GM21526 (cell line): Measurements from ENCODE around the gene NUP153.
A peak's percentile ranks its signal among the peaks of the same experiment; 100 is the strongest.
"Not testable (repeated sequence)": the region's sequence is repeated elsewhere in the genome, so short reads cannot be mapped to it uniquely, and the experiment has no call there.

Experiments
- ATAC-seq: cut with Tn5 transposase; IDR thresholded peaks from one replicate; pipeline ENCODE4 v1.9.1; 2021; ENCODE audit warnings: moderate library complexity; ENCODE audit not compliant: unreplicated experiment, low FRiP score

The NUP153 gene

GRCh38 chr6:17706580-17707370 is at the start of gene NUP153:
Gene NUP153 (minus strand): TSS chr6:17706925. CDS start chr6:17706387, 538 bp downstream.
- peak; percentile 64 for ATAC-seq

- no peak for ATAC-seq
Observed at GRCh38 chr6:17754254-17754653, 47.5 kb upstream of the NUP153 start.

GRCh38 chr6:17745324-17745723 is 38.6 kb upstream of the NUP153 start:
- ATAC-seq, result not testable (repeated sequence)

DNA sequence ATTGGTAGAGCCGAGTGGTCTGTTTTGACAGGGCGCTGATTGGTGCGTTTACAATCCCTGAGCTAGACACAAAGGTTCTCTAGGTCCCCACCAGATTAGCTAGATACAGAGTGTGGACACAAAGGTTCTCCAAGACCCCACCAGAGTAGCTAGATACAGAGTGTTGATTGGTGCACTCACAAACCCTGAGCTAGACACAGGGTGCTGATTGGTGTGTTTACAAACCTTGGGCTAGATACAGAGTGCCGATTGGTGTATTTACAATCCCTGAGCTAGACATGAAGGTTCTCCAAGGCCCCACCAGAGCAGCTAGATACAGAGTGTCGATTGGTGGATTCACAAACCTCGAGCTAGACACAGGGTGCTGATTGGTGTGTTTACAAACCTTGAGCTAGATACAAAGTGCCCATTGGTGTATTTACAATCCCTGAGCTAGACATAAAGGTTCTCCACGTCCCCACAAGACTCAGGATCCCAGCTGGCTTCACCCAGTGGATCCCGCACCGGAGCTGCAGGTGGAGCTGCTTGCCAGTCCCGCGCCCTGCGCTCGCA is 38.1 kb upstream of the NUP153 start:
- not testable (repeated sequence) for ATAC-seq

DNA sequence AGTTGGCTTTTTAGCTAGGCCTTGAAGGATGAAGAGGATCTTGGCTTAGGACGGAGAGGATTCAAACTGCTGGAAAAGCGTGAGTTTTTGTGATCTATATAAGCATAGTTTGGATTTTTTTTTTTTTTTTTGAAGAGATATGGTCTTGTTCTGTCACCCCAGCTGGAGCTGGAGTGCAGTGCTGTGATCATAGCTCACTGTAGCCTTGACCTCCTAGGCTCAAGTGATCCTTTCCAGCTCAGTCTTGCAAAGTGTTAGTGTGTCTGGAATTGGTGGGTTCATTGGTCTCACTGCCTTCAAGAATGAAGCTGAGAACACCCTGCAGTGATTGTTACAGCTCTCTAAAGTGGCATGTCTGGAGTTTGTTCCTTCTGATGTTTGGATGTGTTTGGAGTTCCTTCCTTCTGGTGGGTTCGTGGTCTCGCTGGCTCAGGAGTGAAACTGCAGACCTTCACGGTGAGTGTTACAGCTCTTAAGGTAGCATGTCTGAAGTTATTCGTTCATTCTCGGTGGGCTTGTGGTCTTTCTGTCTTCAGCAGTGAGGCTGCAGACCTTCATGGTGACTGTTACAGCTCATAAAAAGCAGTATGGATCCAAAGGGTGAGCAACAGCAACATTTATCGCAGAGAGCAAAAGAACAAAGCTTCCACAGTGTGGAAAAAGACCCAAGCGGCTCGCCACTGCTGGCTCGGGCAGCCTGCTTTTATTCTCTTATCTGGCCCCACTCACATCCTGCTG is 37.5 kb upstream of the NUP153 start:
- ATAC-seq, result no peak

DNA sequence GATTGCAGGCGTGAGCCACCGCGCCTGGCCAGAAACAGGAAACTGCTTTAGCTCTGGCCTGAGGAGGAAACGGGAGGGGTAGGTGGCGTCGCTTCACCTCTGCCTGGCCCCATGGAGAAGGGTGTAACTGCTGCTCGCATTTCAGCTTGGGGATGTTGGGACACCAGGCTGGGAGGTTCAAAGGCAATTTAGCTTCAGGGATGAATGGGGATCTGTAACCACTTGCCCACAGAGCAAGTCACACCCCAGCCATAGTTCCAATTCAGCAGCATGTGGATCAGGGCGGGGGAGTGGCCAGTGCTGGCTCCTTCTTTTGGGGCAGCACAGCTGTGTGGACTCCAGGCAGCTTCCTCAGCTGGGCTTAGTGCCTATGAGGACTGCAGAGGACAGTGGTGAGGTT is 34.8 kb upstream of the NUP153 start:
- no peak for ATAC-seq

- ATAC-seq, result no peak
Observed at GRCh38 chr6:17740559-17741220, 34.0 kb upstream of the NUP153 start.

DNA sequence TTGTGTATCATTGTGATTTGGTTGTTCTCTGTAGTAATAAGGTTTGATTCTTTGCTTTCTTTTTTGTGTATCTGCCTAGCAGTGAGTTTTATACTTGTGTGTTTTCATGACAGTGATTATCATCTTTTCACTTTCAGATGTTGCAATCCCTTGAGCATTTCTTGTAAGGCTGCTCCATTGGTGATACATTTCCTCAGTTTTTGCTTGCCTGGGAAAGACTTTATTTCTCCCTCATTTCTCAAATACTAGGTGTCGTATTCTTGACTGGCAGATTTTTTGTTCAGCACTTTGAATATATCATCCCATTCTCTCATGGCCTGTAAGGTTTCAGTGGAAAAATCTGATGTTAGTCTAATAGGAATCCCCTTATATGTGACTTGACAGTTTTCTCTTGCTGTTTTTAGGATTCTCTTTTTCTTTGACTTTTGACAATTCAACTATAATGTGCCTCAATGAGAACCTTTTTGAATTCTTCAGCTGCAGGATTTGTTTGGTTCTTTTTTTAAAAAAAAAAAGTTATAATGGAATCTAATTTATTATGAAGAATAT is 31.1 kb upstream of the NUP153 start:
- no peak for ATAC-seq

DNA sequence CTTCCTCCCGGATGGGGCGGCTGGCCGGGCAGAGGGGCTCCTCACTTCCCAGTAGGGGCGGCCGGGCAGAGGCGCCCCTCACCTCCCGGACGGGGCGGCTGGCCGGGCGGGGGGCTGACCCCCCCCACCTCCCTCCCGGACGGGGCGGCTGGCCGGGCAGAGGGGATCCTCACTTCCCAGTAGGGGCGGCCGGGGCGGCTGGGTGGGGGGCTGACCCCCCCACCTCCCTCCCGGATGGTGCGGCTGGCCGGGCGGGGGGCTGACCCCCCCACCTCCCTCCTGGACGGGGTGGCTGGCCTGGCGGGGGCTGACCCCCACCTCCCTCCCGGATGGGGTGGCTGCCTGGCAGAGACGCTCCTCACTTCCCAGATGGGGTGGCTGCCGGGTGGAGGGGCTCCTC is 28.6 kb upstream of the NUP153 start:
- not testable (repeated sequence) for ATAC-seq

DNA sequence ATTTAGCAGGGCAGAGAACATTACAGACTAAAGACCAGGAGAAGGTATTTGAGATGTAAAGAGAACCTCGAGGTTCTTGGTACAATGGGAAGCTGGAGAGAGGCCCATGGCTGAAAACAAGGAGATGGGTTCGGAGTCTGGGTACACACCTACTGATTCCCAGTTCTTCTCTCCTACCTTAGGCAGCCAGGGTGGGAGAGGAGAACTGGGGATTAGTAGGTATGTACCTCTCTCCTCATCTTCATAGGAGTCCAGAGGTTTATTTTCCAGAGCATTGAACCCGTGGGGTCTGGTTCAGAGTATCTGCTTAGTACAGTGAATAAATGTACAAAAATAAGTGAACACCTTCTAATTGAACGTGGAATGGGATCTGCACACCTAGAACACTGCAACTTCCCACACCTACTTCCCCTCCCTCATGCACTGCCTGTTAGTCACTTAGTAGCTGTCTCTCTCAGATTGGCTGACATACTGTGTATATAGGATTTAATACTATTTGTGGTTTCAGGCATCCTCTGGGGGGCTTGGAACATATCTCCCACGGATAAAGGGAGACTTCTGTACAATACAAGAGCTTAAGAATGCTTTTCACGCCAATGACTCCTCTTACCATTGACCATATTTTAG is 23.5 kb upstream of the NUP153 start:
- no peak for ATAC-seq

GRCh38 chr6:17729223-17730077 is 22.7 kb upstream of the NUP153 start:
- ATAC-seq, result no peak

GRCh38 chr6:17728551-17729222 is 22.0 kb upstream of the NUP153 start:
- no peak for ATAC-seq

- no peak for ATAC-seq
Observed at GRCh38 chr6:17725083-17725482, 18.4 kb upstream of the NUP153 start.

DNA sequence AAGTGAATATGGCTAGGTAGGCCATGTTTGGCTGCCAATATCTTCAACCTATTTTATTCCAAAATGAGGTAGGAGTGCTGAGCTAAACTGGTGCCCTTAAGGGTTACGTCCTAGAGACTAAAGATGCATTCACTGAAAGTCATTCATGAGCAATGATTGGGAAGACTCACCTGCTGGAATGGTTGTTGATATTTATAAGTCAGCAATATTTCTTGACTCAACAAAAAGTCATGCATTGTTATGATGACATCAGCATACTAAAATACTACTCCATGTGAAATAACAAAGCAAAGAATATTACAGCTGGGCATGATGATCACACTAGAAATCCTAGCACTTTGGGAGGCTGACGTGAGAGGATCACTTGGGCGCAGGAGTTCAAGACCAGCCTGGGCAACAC is 17.6 kb upstream of the NUP153 start:
- no peak for ATAC-seq

- ATAC-seq, result no peak
Observed at GRCh38 chr6:17721671-17722070, 14.9 kb upstream of the NUP153 start.

DNA sequence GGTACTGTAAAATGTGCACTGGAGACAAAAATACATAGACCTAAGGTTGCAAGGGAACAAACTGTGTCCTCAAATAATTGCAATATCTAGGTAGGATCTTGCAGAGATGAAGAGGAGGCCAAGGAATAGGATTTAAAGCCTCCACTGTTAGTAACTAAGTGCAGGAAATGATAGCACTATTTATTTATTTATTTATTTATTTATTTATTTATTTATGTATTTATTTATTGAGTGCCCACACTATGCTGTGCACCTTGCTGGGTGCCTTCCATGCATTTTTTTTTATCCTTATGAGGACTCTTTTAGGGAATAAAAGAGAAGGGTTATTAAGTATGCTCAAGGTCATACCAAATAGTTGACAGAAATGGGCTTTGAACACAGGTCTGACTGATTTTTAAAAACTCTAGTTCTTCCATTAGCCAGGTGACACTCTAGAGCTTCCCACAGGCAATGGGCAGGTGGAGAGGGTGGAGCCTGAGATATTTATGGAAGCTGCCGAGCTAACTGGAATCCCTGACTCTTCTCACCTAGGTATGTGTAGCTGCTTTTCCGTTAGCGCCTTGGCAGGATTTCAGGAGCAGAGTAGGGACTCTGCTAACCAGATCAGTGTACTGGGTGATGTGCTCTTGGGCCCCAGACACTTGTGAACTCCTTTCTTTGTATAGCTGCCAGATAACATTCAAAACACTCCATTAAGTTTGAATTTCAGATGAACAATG is 12.8 kb upstream of the NUP153 start:
- ATAC-seq, result no peak

GRCh38 chr6:17716221-17716620 is 9.5 kb upstream of the NUP153 start:
- ATAC-seq, result no peak
